ENCODE data around the gene ACSL1. TPM values are rescaled to one million over a fixed set of nuclear protein-coding genes. Genes with fewer than 3 reads are reported as not detected.

The ACSL1 gene
- 13.8 TPM for polyA plus RNA-seq
- long read RNA-seq, donor 1, partial matches to known transcripts = 0 of 2 reads
- long read RNA-seq, donor 1, other reads (novel, unspliced or antisense) = 0 of 2 reads
- long read RNA-seq, donor 2 = 0 reads
- long read RNA-seq, donor 3, partial matches to known transcripts = 0 of 2 reads
- long read RNA-seq, donor 3, other reads (novel, unspliced or antisense) = 0 of 2 reads
- long read RNA-seq, donor 4 = 0 reads
- long read RNA-seq, donor 5 = 0 reads
- long read RNA-seq, donor 6, partial matches to known transcripts = 0 of 1 reads
- long read RNA-seq, donor 6, other reads (novel, unspliced or antisense) = 0 of 1 reads
- long read RNA-seq, donor 7, partial matches to known transcripts = 0 of 2 reads
- long read RNA-seq, donor 7, other reads (novel, unspliced or antisense) = 0 of 2 reads
- long read RNA-seq, donor 8, partial matches to known transcripts = 0 of 1 reads
- long read RNA-seq, donor 8, other reads (novel, unspliced or antisense) = 0 of 1 reads
- long read RNA-seq, donor 9, partial matches to known transcripts = 0 of 1 reads
- long read RNA-seq, donor 9, other reads (novel, unspliced or antisense) = 0 of 1 reads
- long read RNA-seq, donor 10 = 0 reads
- long read RNA-seq, donor 11, partial matches to known transcripts = 0 of 2 reads
- long read RNA-seq, donor 11, other reads (novel, unspliced or antisense) = 0 of 2 reads

GRCh38 chr4:184825896-184826690 is at the start of gene ACSL1:
Gene ACSL1 (minus strand): TSS chr4:184825968. CDS start chr4:184803514, 22,454 bp downstream.
- H3K4me1 ChIP-seq (ENCODE audit: control insufficient read depth, insufficient read depth, low read length) = peaks cover 6% of the 10 kb centered on the region
- H3K27ac ChIP-seq (ENCODE audit: low read length) = no peak within 1 kb of the TSS
- WGBS (ENCODE audit: insufficient coverage, low lambda C conversion rate) = no CpG with 5 or more reads among the region's 94 CpGs
- H3K9me3 ChIP-seq (ENCODE audit: control insufficient read depth, low read depth, low read length) = no peaks in the 10 kb centered on the region
- DNase-seq = peak; percentile 37 to 68
- peaks cover 51% of the 10 kb centered on the region for H3K27me3 ChIP-seq (ENCODE audit: control insufficient read depth, insufficient read depth, low read length)
- H3K4me3 ChIP-seq (ENCODE audit: low read length) = peak within 1 kb of the TSS; percentile 48
- H3K36me3 ChIP-seq (ENCODE audit: control insufficient read depth, insufficient read depth, low read length) = no peaks in the 10 kb centered on the region

- DNase-seq = no peak
- H3K36me3 ChIP-seq (ENCODE audit: control insufficient read depth, insufficient read depth, low read length) = no peaks in the 10 kb centered on the region
- no peak overlapping the region for H3K27ac ChIP-seq (ENCODE audit: low read length)
- no CpG with 5 or more reads among the region's 2 CpGs for WGBS (ENCODE audit: insufficient coverage, low lambda C conversion rate)
- H3K4me1 ChIP-seq (ENCODE audit: control insufficient read depth, insufficient read depth, low read length) = no peaks in the 10 kb centered on the region
- no peaks in the 10 kb centered on the region for H3K27me3 ChIP-seq (ENCODE audit: control insufficient read depth, insufficient read depth, low read length)
- no peaks in the 10 kb centered on the region for H3K9me3 ChIP-seq (ENCODE audit: control insufficient read depth, low read depth, low read length)
- no peak overlapping the region for H3K4me3 ChIP-seq (ENCODE audit: low read length)
These were observed 47.3 kb upstream of the ACSL1 start for GRCh38 chr4:184873054-184873453.

- no peak for DNase-seq
- Histone ChIP-seq H3K36me3 (ENCODE audit: control insufficient read depth, insufficient read depth, low read length) (no peaks in the 10 kb centered on the region), H3K27me3 (ENCODE audit: control insufficient read depth, insufficient read depth, low read length) (no peaks in the 10 kb centered on the region), H3K4me1 (ENCODE audit: control insufficient read depth, insufficient read depth, low read length) (no peaks in the 10 kb centered on the region), H3K9me3 (ENCODE audit: control insufficient read depth, low read depth, low read length) (no peaks in the 10 kb centered on the region), H3K4me3 (ENCODE audit: low read length) (no peak overlapping the region), H3K27ac (ENCODE audit: low read length) (no peak overlapping the region)
- 79% methylated on average over 4 of the region's 4 CpGs for WGBS (ENCODE audit: insufficient coverage, low lambda C conversion rate)
These were observed 45.0 kb upstream of the ACSL1 start for GRCh38 chr4:184870718-184871117.

GRCh38 chr4:184868623-184869022 is 42.9 kb upstream of the ACSL1 start:
- no peak overlapping the region for H3K27ac ChIP-seq (ENCODE audit: low read length)
- DNase-seq = no peak
- no peak overlapping the region for H3K4me3 ChIP-seq (ENCODE audit: low read length)
- no peaks in the 10 kb centered on the region for H3K9me3 ChIP-seq (ENCODE audit: control insufficient read depth, low read depth, low read length)
- H3K4me1 ChIP-seq (ENCODE audit: control insufficient read depth, insufficient read depth, low read length) = no peaks in the 10 kb centered on the region
- no CpG with 5 or more reads among the region's 3 CpGs for WGBS (ENCODE audit: insufficient coverage, low lambda C conversion rate)
- no peaks in the 10 kb centered on the region for H3K27me3 ChIP-seq (ENCODE audit: control insufficient read depth, insufficient read depth, low read length)
- no peaks in the 10 kb centered on the region for H3K36me3 ChIP-seq (ENCODE audit: control insufficient read depth, insufficient read depth, low read length)

- no peak overlapping the region for H3K27ac ChIP-seq (ENCODE audit: low read length)
- H3K27me3 ChIP-seq (ENCODE audit: control insufficient read depth, insufficient read depth, low read length) = no peaks in the 10 kb centered on the region
- H3K9me3 ChIP-seq (ENCODE audit: control insufficient read depth, low read depth, low read length) = no peaks in the 10 kb centered on the region
- no CpG with 5 or more reads among the region's 3 CpGs for WGBS (ENCODE audit: insufficient coverage, low lambda C conversion rate)
- no peak overlapping the region for H3K4me3 ChIP-seq (ENCODE audit: low read length)
- H3K4me1 ChIP-seq (ENCODE audit: control insufficient read depth, insufficient read depth, low read length) = no peaks in the 10 kb centered on the region
- H3K36me3 ChIP-seq (ENCODE audit: control insufficient read depth, insufficient read depth, low read length) = no peaks in the 10 kb centered on the region
- DNase-seq = no peak
These were observed 38.1 kb upstream of the ACSL1 start for GRCh38 chr4:184863916-184864315.

- H3K4me3 ChIP-seq (ENCODE audit: low read length) = no peak overlapping the region
- WGBS (ENCODE audit: insufficient coverage, low lambda C conversion rate) = 82% methylated on average over 4 of the region's 5 CpGs
- DNase-seq = no peak
These were observed 35.3 kb upstream of the ACSL1 start for GRCh38 chr4:184861047-184861446.

GRCh38 chr4:184860018-184860779 is 34.4 kb upstream of the ACSL1 start:
- Histone ChIP-seq H3K36me3 (ENCODE audit: control insufficient read depth, insufficient read depth, low read length) (no peaks in the 10 kb centered on the region), H3K4me3 (ENCODE audit: low read length) (no peak overlapping the region), H3K27me3 (ENCODE audit: control insufficient read depth, insufficient read depth, low read length) (no peaks in the 10 kb centered on the region), H3K4me1 (ENCODE audit: control insufficient read depth, insufficient read depth, low read length) (no peaks in the 10 kb centered on the region), H3K27ac (ENCODE audit: low read length) (no peak overlapping the region), H3K9me3 (ENCODE audit: control insufficient read depth, low read depth, low read length) (no peaks in the 10 kb centered on the region)
- DNase-seq = no peak
- WGBS (ENCODE audit: insufficient coverage, low lambda C conversion rate) = 90% methylated on average over 2 of the region's 15 CpGs

More at GRCh38 chr4:184861047-184861446, 35.3 kb upstream of the ACSL1 start:
- no peaks in the 10 kb centered on the region for H3K27me3 ChIP-seq (ENCODE audit: control insufficient read depth, insufficient read depth, low read length)
- no peak overlapping the region for H3K27ac ChIP-seq (ENCODE audit: low read length)
- H3K36me3 ChIP-seq (ENCODE audit: control insufficient read depth, insufficient read depth, low read length) = no peaks in the 10 kb centered on the region
- no peaks in the 10 kb centered on the region for H3K4me1 ChIP-seq (ENCODE audit: control insufficient read depth, insufficient read depth, low read length)
- no peaks in the 10 kb centered on the region for H3K9me3 ChIP-seq (ENCODE audit: control insufficient read depth, low read depth, low read length)

GRCh38 chr4:184857441-184858121 is 31.8 kb upstream of the ACSL1 start:
- Histone ChIP-seq H3K27me3 (ENCODE audit: control insufficient read depth, insufficient read depth, low read length) (peaks cover 1% of the 10 kb centered on the region), H3K4me1 (ENCODE audit: control insufficient read depth, insufficient read depth, low read length) (no peaks in the 10 kb centered on the region), H3K4me3 (ENCODE audit: low read length) (no peak overlapping the region), H3K27ac (ENCODE audit: low read length) (no peak overlapping the region), H3K36me3 (ENCODE audit: control insufficient read depth, insufficient read depth, low read length) (no peaks in the 10 kb centered on the region), H3K9me3 (ENCODE audit: control insufficient read depth, low read depth, low read length) (no peaks in the 10 kb centered on the region)
- DNase-seq = no peak
- no CpG with 5 or more reads among the region's 11 CpGs for WGBS (ENCODE audit: insufficient coverage, low lambda C conversion rate)

GRCh38 chr4:184856277-184856609 is 30.5 kb upstream of the ACSL1 start:
- no peak for DNase-seq
- H3K9me3 ChIP-seq (ENCODE audit: control insufficient read depth, low read depth, low read length) = no peaks in the 10 kb centered on the region
- no peaks in the 10 kb centered on the region for H3K4me1 ChIP-seq (ENCODE audit: control insufficient read depth, insufficient read depth, low read length)
- peaks cover 3% of the 10 kb centered on the region for H3K27me3 ChIP-seq (ENCODE audit: control insufficient read depth, insufficient read depth, low read length)
- H3K27ac ChIP-seq (ENCODE audit: low read length) = no peak overlapping the region
- H3K4me3 ChIP-seq (ENCODE audit: low read length) = no peak overlapping the region
- H3K36me3 ChIP-seq (ENCODE audit: control insufficient read depth, insufficient read depth, low read length) = no peaks in the 10 kb centered on the region
- 82% methylated on average over 1 of the region's 1 CpG for WGBS (ENCODE audit: insufficient coverage, low lambda C conversion rate)
